Karpas-422 (cell line): ENCODE results near the gene ZBTB16. TPM values are rescaled to one million over a fixed set of nuclear protein-coding genes. Genes with fewer than 3 reads are reported as not detected.

Source experiments
- DNase-seq: peaks from one replicate; pipeline ENCODE4 v3.0.0-alpha.2; 2015
- H2AFZ ChIP-seq: fragments of 200-600 bp; sonication (generic); 2 replicates; pipeline ENCODE4 v1.6.1; 2014; ENCODE audit warnings: antibody characterized with exemption, low read length, mixed read lengths
- H3K27ac ChIP-seq: fragments of 200-600 bp; sonication (generic); 2 replicates; pipeline ENCODE4 v1.5.1; 2014; ENCODE audit warnings: mild to moderate bottlenecking, low read length, moderate library complexity
- H3K27me3 ChIP-seq: fragments of 200-600 bp; sonication (generic); 2 replicates; pipeline ENCODE4 v1.6.1; 2014; ENCODE audit warnings: low read length, mixed read lengths
- H3K36me3 ChIP-seq: fragments of 200-600 bp; sonication (generic); 2 replicates; pipeline ENCODE4 v1.6.1; 2014; ENCODE audit warnings: low read length, mixed read lengths; ENCODE audit not compliant: insufficient read depth
- H3K4me1 ChIP-seq: fragments of 200-600 bp; sonication (generic); 2 replicates; pipeline ENCODE4 v1.6.1; 2014; ENCODE audit warnings: mild to moderate bottlenecking, low read length, mixed read lengths
- H3K4me2 ChIP-seq: fragments of 200-600 bp; sonication (generic); 2 replicates; pipeline ENCODE4 v1.6.1; 2014; ENCODE audit warnings: low read length, low read depth, mild to moderate bottlenecking; ENCODE audit not compliant: poor library complexity, severe bottlenecking
- H3K4me3 ChIP-seq: fragments of 200-600 bp; sonication (generic); 2 replicates; pipeline ENCODE4 v1.5.1; 2014; ENCODE audit warnings: mild to moderate bottlenecking, antibody characterized with exemption, low read length, mixed read lengths
- H3K79me2 ChIP-seq: fragments of 200-600 bp; sonication (generic); 2 replicates; pipeline ENCODE4 v1.6.1; 2014; ENCODE audit warnings: mild to moderate bottlenecking, low read length, mixed read lengths
- H3K9ac ChIP-seq: fragments of 200-600 bp; sonication (generic); 2 replicates; pipeline ENCODE4 v1.6.0; 2014; ENCODE audit warnings: low read length
- H3K9me2 ChIP-seq: fragments of 200-600 bp; sonication (generic), shearing (Covaris generic); replicated peaks from 2 replicates; pipeline ENCODE4 v1.6.0; 2014; ENCODE audit warnings: mild to moderate bottlenecking, low read length, moderate library complexity; ENCODE audit not compliant: insufficient read depth
- H3K9me3 ChIP-seq: fragments of 300-700, 200-600 bp; sonication (generic); 2 replicates; pipeline ENCODE4 v1.6.1; 2014; ENCODE audit warnings: low read length, mixed read lengths
- H4K20me1 ChIP-seq: fragments of 200-600 bp; sonication (generic); 2 replicates; pipeline ENCODE4 v1.6.1; 2014; ENCODE audit warnings: mild to moderate bottlenecking, antibody characterized with exemption, low read length, low read depth; ENCODE audit not compliant: insufficient read depth
- total RNA-seq: library from RNA; depleted of rRNA; stranded (reverse); fragments of >200 nt; shearing (Covaris generic); gene quantifications from 2 replicates; pipeline ENCODE4 v1.2.3, GENCODE V29; 2014; ENCODE audit warnings: low replicate concordance

The ZBTB16 gene
- total RNA-seq, 1 experiment from 2014 or later: not detected

- Histone ChIP-seq H4K20me1 (no peaks in the 10 kb centered on the region), H3K4me2 (no peak overlapping the region), H3K27ac (no peak overlapping the region), H3K79me2 (no peaks in the 10 kb centered on the region), H3K9me3 (no peaks in the 10 kb centered on the region), H2AFZ (no peak overlapping the region), H3K27me3 (no peaks in the 10 kb centered on the region), H3K4me1 (no peaks in the 10 kb centered on the region), H3K4me3 (no peak overlapping the region), H3K9me2 (no peaks in the 10 kb centered on the region), H3K9ac (no peak overlapping the region), H3K36me3 (no peaks in the 10 kb centered on the region)
- no peak for DNase-seq
These were observed 56.0 kb downstream of the ZBTB16 start for GRCh38 chr11:114115451-114115928.

- Histone ChIP-seq H3K9ac (no peak overlapping the region), H3K9me3 (no peaks in the 10 kb centered on the region), H3K27me3 (no peaks in the 10 kb centered on the region), H3K4me2 (no peak overlapping the region), H3K36me3 (no peaks in the 10 kb centered on the region), H3K4me1 (no peaks in the 10 kb centered on the region), H3K9me2 (no peaks in the 10 kb centered on the region), H3K27ac (no peak overlapping the region), H4K20me1 (no peaks in the 10 kb centered on the region), H2AFZ (no peak overlapping the region), H3K4me3 (no peak overlapping the region), H3K79me2 (no peaks in the 10 kb centered on the region)
- no peak for DNase-seq
These were observed 56.8 kb downstream of the ZBTB16 start for GRCh38 chr11:114116357-114116756.

GRCh38 chr11:114116800-114117199 is 57.3 kb downstream of the ZBTB16 start:
- H3K4me2 ChIP-seq: no peak overlapping the region
- H3K9me3 ChIP-seq: no peaks in the 10 kb centered on the region
- H3K79me2 ChIP-seq: no peaks in the 10 kb centered on the region
- no peaks in the 10 kb centered on the region for H3K4me1 ChIP-seq
- H4K20me1 ChIP-seq: no peaks in the 10 kb centered on the region
- no peak overlapping the region for H3K27ac ChIP-seq
- no peak overlapping the region for H3K4me3 ChIP-seq
- no peak for DNase-seq
- no peak overlapping the region for H3K9ac ChIP-seq
- no peaks in the 10 kb centered on the region for H3K36me3 ChIP-seq
- H3K27me3 ChIP-seq: no peaks in the 10 kb centered on the region
- H2AFZ ChIP-seq: no peak overlapping the region
- H3K9me2 ChIP-seq: no peaks in the 10 kb centered on the region

- no peaks in the 10 kb centered on the region for H3K9me3 ChIP-seq
- no peak overlapping the region for H3K4me2 ChIP-seq
- H3K36me3 ChIP-seq: no peaks in the 10 kb centered on the region
- no peaks in the 10 kb centered on the region for H3K79me2 ChIP-seq
- no peak for DNase-seq
- no peak overlapping the region for H3K4me3 ChIP-seq
- H4K20me1 ChIP-seq: no peaks in the 10 kb centered on the region
- no peaks in the 10 kb centered on the region for H3K9me2 ChIP-seq
- no peak overlapping the region for H3K9ac ChIP-seq
- no peaks in the 10 kb centered on the region for H3K27me3 ChIP-seq
- H2AFZ ChIP-seq: no peak overlapping the region
- no peaks in the 10 kb centered on the region for H3K4me1 ChIP-seq
- H3K27ac ChIP-seq: no peak overlapping the region
These were observed 61.1 kb downstream of the ZBTB16 start for GRCh38 chr11:114120606-114121005.

- Histone ChIP-seq H3K4me2 (no peak overlapping the region), H3K4me3 (no peak overlapping the region), H3K9me3 (no peaks in the 10 kb centered on the region), H2AFZ (no peak overlapping the region), H3K27ac (no peak overlapping the region), H4K20me1 (no peaks in the 10 kb centered on the region), H3K9ac (no peak overlapping the region), H3K27me3 (no peaks in the 10 kb centered on the region), H3K79me2 (no peaks in the 10 kb centered on the region), H3K9me2 (no peaks in the 10 kb centered on the region), H3K36me3 (no peaks in the 10 kb centered on the region), H3K4me1 (no peaks in the 10 kb centered on the region)
- no peak for DNase-seq
These were observed 61.6 kb downstream of the ZBTB16 start for GRCh38 chr11:114121138-114121537.

- no peak for DNase-seq
- no peak overlapping the region for H3K9ac ChIP-seq
- no peaks in the 10 kb centered on the region for H3K36me3 ChIP-seq
- no peak overlapping the region for H2AFZ ChIP-seq
- H3K4me1 ChIP-seq: no peaks in the 10 kb centered on the region
- no peaks in the 10 kb centered on the region for H3K79me2 ChIP-seq
- H3K9me3 ChIP-seq: no peaks in the 10 kb centered on the region
- H3K4me2 ChIP-seq: no peak overlapping the region
- H3K27me3 ChIP-seq: no peaks in the 10 kb centered on the region
- H3K4me3 ChIP-seq: no peak overlapping the region
- no peaks in the 10 kb centered on the region for H3K9me2 ChIP-seq
- H4K20me1 ChIP-seq: no peaks in the 10 kb centered on the region
- H3K27ac ChIP-seq: no peak overlapping the region
These were observed 62.4 kb downstream of the ZBTB16 start for GRCh38 chr11:114121804-114122504.

GRCh38 chr11:114122686-114123085 is 63.2 kb downstream of the ZBTB16 start:
- Histone ChIP-seq H3K9ac (no peak overlapping the region), H3K9me3 (no peaks in the 10 kb centered on the region), H3K9me2 (no peaks in the 10 kb centered on the region), H3K4me2 (no peak overlapping the region), H3K4me1 (no peaks in the 10 kb centered on the region), H3K79me2 (no peaks in the 10 kb centered on the region), H3K27ac (no peak overlapping the region), H3K36me3 (no peaks in the 10 kb centered on the region), H2AFZ (no peak overlapping the region), H4K20me1 (no peaks in the 10 kb centered on the region), H3K27me3 (no peaks in the 10 kb centered on the region), H3K4me3 (no peak overlapping the region)
- DNase-seq: no peak

- Histone ChIP-seq H2AFZ (no peak overlapping the region), H3K27me3 (no peaks in the 10 kb centered on the region), H3K79me2 (no peaks in the 10 kb centered on the region), H3K9me3 (no peaks in the 10 kb centered on the region), H3K4me1 (no peaks in the 10 kb centered on the region), H3K27ac (no peak overlapping the region), H3K4me2 (no peak overlapping the region), H4K20me1 (no peaks in the 10 kb centered on the region), H3K9ac (no peak overlapping the region), H3K9me2 (no peaks in the 10 kb centered on the region), H3K4me3 (no peak overlapping the region), H3K36me3 (no peaks in the 10 kb centered on the region)
- DNase-seq: no peak
These were observed 64.3 kb downstream of the ZBTB16 start for GRCh38 chr11:114123692-114124330.
